HK-2 (cell line): ENCODE results near the gene TICAM1.
"Not testable (repeated sequence)": the region's sequence is repeated elsewhere in the genome, so short reads cannot be mapped to it uniquely, and the experiment has no call there.

ENCODE experiments used
- DNase-seq: peaks from one replicate; pipeline ENCODE4 v3.0.0-alpha.2; 2018; ENCODE audit not compliant: unreplicated experiment

The TICAM1 gene

DNA sequence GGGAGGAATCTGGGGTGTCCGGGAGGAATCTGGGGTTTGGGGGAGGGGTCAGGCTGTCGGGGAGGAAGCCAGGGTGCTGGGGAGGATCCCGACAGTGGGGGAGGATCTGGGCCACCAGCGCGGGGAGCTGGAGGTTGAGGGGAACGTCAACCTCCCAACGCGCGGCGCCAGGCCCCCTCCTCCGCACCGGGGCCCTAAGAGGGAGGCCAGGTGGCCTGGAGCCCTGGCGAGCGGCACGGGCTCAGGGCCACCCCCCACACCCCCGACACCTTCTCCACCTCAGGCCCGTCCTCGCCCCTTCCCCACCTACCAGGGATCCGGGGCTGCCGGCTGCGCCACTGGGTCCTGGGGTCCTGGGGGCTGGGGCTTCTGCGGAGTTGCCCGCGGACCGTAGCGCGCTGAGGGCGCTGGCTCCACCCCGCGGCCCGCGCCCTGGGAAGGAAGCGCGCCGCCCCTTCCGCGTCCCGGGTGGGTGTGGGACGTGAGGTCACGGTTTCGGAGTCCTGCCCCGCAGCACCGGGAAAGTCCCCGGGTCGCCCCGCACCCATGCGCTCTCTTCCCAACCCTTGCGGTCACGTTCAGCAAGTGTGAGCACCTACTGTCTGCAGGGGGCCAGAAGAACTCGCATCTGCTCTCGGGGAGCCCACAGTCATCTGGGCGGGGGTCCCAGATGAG, at the start of gene TICAM1:
TICAM1 (minus strand) TSS at position 409 of the 675 bp plus-strand sequence. CDS start 13,335 bp downstream, outside the sequence.
- DNase-seq, result peak; percentile 77

DNA sequence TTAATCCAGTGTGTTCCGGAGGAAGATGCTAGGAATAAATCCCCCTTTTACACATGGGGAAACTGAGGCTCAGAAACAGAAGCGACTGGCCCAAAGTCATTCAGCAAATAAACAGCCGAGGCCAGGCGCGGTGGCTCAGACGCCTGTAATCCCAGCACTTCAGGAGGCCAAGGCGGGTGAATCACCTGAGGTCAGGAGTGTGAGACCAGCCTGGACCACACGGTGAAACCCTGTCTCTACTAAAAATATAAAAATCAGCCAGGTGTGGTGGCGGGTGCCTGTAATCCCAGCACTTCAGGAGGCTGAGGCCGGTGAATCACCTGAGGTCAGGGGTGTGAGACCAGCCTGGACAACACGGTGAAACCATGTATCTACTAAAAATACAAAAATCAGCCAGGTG, 47.5 kb upstream of the TICAM1 start:
- DNase-seq, result peak; percentile 44

DNA sequence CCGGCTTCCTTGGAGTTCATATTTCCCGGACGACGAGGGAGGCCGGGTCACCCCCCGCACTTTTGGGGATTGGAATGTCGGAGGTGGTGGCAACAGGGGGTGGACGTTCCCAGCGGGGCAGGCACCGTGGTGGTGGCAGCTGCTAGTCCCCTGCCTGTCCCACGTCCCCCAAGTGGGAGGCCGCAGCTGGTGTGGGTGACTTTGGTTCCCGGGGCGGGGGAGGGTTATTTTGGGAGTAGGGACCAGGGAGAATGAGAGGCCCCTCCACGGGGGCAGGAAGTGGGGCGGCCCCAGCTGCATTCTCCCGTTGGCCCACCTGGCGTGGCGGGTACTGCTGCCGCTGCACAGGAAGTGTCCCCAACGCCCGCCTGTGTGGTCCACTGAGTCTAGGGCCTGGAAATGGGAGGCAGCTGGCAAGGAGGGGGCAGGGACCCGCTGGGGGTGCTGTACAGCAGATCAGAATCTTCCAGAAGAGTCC, 47.0 kb upstream of the TICAM1 start:
- no peak for DNase-seq

DNA sequence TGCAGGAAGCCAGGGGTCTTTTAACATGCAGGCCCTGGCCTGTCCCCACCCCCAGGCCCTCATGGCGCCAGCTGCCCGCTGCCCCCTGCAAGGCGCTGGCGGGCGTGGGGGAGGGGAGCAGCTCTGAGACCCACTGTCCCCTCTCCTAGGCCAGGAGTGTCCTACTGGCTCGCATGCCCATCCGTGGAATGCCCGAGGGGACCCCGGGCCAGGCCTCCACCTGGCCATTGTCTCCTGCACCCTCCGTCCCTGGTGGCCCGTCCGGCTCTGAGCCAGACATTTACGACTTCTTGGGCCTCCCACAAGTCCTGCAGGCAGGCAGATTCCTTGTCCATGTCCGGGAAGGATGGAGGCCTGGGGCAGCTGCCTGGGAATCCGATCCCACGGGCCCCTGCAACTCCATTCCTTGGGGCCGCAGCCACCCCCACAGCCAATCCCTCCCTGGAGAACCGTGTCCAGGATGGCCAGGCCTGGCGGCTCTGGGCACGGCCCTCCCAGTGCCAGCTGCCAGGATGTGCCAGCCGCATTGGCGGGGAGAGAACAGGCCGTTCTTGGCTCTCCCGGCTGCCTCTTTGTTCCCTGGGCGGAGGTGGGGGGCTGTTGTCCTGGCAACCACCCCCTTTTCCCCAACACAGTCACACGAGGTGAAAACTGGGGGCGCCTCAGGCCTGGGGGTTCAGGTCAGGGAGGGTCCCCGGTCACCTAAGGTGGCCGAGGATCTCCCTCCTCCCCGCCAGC, 46.4 kb upstream of the TICAM1 start:
- DNase-seq, result no peak

DNA sequence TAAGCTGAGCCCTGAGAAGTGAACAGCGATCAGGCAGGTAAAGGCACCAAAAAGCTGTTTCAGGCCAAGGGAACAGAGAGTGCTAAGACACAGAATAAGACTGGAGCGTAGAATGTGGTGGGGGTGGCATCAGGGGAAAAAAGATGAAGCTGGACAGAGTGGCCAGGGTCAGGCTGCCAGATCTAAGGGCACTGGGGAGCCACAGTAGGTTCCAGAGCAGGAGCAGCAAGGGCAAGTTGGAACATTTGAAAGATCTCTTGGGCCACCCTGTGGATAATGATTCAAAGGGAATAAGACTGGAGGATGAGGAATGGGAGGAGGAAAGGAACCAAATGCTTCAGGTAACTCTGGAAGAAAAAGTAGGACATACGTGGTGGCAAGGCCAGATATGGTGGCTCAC, 42.4 kb upstream of the TICAM1 start:
- no peak for DNase-seq

DNA sequence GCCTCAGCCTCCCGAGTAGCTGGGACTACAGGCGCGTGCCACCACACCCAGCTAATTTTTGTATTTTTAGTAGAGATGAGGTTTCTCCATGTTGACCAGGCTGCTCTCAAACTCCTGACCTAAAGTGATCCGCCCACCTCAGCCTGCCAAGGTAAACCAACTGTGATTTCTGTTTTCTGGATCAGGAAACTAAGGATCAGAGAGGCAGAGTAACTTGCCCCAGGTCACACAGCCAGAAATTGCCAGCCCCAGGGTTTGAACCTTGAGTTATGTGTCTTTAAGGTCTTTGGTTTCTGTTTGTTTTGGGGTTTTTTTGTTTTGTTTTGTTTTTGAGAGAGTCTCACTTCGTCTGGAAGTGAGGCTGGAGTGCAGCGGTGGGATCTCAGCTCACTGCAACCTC, 40.2 kb upstream of the TICAM1 start:
- DNase-seq, result no peak

DNA sequence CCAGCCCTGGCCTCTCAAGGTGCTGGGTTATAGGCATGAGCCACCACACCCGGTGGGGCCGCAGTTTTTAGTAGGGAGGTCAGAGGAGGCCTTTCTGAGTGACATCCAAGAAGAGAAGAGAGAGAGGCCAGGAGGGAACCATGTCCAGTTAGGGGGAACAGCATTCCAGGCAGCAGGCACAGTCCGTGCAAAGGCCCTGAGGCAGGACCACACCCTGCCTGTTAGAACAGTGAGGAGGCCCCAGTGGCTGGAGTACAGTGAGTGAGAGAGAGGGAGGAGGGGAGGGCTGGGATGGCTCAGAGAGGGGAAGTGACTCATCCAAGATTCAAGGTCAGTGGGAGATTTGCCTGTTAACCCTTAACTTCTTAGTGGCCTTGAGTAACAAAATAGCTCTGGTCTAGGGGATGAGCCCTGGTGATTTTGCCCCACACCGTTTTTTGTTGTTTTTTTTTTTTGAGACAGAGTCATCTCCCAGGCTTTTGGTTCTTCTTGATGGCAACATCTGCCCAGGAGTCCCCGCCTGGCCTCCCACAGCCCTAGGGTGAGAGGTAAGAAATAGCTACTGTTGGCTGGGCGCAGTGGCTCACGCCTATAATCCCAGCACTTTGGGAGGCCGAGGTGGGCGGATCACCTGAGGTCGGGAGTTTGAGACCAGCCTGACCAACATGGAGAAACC, 38.7 kb upstream of the TICAM1 start:
- peak; percentile 89 for DNase-seq

DNA sequence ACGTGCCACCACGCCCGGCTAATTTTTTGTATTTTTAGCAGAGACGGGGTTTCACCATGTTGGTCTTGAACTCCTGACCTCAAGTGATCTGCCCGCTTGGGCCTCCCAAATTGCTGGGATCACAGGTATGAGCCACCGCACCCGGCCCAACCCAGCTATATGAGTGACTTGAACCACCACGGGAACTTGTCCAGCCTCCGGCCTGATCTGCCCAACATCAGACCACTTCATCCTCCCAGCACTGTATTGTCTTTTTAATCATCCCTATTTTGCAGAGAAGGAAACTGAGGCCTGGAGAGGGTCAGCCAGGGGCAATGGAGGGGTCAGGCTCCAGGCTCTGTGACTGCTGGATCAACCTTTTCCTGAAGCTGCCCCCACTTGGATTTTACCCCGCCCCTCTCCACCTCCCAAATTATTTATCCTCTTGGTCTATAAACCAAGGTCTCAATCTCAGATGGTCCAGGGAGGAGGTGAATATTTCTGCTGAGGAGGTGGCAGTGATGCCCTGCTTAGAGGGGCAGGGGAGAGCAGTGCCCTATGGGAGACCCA, 36.8 kb upstream of the TICAM1 start:
- no peak for DNase-seq

DNA sequence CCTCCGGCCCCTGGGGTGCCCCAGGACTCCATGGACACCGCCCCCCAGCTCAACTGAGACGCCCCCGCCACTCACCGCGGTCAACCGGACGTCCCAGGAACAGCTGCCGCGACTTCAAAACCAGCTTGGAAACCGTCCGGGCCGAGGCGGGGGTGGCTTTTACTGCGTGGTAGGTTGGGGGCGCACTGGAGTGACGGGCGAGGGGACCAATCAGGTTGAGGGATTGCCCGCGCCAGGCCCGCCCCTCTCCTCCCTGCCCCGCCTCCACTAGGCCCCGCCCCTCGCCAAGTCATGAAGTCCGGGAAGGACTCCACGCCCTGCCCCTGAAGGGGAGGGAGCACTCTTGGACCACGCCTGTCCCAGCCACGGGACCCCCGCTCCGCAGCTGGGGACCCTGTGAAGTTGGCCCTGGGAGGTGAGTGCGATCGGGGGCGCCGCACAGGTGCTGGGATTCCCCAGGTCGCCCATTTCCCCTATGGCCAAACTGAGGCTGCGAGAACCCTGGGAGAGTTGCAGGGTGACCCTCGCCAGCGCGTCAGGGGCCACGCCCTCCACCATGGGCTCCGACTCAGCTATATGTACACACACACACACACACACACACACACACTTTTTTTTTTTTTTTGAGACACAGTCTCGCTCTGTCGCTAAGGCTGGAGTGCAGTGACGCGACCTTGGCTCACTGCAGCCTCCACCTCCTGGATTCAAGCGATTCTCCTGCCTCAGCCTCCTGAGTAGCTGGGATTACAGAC, 36.2 kb upstream of the TICAM1 start, which contains the start of gene PLIN3:
PLIN3 (minus strand) TSS at position 134 of the 752 bp plus-strand sequence. CDS start 6,273 bp downstream, outside the sequence.
- DNase-seq, result peak; percentile 99

DNA sequence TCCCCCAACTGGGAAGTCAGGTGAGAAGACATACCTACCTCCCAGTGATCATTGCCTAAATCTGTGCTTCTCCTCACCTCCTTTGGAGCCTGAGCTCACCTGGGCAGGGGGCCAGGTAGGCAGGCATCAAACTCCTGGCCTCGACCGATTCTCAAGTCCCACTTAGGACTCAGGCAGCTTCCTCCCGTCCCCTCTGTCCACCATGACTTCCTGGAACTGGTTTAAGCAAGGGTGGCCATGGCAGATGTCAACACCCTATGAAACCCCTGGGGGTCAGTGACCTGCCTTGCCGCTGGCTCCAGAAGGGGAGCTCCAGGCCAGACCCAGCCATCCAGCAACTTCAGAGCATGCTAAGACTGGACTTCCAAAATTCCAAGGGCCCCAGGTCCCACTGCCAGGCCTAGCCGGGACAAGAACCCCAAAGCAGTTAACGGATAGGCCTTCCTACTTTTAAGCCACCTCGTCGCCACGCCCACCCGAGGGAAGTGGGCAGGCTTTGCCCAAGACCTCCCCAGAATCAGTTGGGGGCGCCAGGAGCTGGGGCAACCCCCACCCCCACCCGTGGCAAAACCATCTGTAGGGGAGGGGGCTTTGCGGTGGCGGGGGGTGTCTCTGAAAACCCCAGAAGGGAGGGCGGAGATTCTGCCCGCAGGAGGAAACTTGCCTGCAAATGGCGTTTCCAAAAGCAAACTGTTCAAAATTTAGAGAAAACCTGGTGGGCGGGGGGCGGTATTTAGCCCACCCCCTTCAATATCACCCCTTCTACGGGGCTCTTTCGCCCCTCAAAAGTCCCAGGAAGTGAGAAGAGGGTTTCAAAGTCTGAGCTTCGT, 35.3 kb upstream of the TICAM1 start:
- no peak for DNase-seq

DNA sequence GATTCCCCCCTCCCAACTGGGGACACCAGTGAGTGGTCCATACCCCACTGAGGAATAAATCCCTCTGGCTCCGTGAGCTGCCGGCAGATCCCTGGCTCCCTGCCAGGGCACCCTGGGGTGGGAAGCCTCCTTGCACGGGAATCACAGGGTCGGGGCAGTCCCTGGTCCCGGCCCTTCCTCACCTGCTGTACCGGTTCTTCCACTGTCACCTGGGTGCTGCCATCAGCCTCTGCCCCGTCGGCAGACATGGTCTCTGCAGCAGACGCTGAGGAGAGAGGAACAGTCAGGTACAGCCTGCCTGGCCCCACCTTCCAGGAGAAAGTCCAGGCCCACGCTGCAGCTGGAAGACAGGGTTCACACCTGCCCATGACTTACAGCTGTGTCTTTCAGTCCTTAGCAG, 29.6 kb upstream of the TICAM1 start:
- no peak for DNase-seq

DNA sequence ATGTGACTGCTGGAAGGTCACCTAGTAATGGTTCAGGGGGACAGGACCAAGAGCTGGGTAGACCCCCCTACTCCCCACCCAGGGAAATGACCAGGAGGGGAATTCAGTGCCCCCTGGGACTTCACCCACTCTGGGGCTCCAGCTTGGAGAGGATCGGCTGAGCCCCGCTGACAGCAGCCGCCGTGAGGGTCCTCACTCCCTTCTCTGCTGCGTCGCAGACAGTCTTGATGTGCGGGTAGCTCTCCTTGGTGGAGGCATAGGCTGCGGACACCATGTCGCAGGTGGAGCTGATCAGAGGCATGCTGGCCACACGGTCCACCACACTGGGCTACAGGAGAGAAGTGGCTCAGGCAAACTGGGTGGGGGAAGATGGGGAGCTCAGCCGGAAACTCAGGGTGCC, 28.2 kb upstream of the TICAM1 start:
- DNase-seq, result no peak

DNA sequence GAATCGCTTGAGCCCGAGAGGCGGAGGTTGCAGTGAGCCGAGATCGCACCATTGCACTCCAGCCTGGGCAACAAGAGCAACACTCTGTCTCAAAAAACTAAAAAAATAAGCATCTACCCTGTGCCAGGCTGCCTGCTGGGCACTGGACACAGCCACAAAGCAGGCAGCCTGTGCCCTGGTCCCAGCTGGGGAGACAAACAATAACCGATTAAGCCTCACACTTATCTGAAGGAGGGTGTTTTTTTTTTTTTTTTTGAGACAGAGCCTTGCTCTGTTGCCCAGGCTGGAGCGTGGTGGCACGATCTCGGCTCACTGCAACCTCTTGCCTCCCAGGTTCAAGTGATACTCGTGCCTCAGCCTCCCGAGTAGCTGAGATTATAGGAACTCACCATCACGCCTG, 25.0 kb upstream of the TICAM1 start:
- not testable (repeated sequence) for DNase-seq

DNA sequence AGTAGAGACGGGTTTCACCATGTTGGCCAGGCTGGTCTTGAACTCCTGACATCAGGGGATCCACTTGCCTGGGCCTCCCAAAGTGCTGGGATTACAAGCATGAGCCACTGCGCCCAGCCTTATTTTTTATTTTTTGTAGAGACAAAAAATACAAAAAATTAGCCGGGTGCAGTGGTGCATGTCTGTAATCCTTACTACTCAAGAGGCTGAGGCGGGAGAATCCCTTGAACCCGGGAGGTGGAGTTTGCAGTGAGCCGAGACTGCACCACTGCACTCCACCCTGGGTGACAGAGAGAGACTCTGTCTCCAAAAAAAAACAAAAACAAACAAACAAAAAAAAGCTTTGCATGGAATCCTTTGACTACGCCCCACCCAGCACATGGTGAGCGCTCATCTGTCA, 22.0 kb upstream of the TICAM1 start:
- not testable (repeated sequence) for DNase-seq

DNA sequence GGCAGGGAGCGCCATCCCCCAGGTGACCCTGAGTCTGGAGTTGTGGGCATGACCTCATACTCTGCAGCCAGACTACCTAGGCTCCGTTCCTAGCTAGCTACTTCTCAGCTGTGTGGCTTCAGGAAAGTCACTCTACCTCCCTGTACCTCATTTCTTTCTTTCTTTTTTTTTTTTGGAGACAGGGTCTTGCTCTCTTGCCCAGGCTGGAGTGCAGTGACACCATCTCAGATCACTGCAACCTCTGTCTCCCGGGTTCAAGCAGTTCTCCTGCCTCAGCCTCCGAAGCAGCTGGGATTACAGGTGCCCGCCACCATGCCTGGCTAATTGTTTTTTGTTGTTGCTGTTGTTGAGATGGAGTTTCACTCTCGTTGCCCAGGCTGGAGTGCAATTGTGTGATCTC, 21.0 kb upstream of the TICAM1 start:
- no peak for DNase-seq

DNA sequence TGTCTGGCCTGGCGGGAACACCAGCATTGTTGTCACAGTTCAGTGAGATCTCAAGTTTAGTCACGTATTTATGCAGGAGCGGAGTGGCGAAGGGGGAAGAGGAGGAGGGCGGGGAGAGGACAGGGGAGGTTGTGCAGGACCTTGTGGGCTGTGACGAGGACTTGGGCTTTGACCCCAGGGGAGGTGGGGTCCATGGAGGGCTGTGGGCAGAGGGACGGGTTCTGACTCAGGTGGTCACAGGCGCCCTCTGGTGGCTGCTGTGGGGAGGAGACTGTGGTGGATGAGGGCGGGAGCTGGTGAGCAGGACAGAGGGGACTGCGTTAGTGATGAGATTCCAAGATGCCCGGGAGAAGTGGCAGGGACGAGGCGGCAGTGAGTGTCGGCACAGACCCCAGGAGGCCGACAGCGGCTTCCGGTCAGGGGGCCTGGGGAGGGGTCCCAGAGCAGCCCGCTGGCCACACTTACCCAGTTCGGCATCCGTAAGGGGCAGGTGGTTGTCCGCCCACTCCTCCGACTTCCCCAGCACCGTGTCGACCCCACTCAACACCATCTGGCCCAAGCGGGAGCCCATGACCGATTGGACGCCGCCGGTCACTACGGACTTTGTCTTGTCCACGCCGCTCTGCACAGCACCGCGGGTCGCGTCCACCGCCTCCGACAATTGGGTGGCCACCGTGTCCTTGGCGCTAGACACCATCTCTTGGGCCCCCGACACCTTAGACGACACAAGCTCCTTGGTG, 20.2 kb upstream of the TICAM1 start:
- DNase-seq, result peak; percentile 97

DNA sequence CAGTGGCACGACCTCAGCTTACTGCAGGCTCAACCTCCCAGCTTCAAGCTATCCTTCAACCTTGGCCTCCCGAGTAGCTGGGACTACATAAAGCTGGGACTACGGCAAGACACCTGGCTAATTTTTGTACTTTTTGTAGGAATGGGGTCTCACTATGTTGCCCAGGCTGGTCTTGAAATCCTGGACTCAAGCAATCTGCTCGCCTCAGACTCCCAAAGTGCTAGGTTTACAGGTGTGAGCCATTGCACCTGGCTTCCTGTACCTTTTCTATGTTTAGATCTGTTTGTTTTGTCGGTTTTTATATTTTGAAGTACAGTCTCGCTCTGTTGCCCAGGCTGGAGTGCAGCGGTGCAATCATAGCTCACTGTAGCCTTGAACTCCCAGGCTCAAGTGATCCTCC, 17.5 kb upstream of the TICAM1 start:
- no peak for DNase-seq

DNA sequence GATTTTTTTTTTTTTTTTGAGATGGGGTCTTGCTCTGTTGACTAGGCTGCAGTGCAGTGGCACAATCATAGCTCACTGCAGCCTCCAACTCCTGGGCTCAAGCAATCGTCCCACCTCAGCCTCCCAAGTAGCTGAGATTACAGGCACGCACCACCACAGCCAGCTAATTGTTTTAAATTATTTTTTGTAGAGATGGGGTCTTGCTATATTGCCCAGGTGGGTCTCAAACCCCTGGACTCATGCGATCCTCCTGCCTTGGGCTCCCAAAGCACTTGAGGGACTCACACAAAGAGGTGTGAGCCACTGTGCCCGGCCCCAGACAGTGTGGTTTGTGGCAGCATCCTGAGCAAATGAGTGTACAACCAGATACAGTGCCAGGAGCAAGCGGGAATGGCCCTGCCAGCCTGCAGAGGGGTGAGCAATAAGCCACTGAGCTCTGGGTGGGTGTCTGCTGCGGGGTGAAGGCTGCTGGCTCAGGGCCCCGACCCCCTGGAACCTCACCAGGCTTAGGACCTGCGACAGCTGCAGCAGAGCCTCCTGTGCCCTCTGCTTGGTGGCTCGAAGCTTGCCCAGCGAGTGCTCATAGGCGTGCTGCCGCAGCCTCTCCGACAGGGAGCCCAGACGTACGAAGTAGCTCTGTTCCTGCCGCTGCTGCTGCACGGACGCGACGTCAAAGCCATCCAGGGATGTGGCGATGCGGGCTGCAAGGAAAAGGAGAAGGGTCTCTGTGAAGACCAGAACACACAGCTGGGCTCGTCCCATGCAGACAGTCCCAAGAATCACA, 15.9 kb upstream of the TICAM1 start:
- no peak for DNase-seq

DNA sequence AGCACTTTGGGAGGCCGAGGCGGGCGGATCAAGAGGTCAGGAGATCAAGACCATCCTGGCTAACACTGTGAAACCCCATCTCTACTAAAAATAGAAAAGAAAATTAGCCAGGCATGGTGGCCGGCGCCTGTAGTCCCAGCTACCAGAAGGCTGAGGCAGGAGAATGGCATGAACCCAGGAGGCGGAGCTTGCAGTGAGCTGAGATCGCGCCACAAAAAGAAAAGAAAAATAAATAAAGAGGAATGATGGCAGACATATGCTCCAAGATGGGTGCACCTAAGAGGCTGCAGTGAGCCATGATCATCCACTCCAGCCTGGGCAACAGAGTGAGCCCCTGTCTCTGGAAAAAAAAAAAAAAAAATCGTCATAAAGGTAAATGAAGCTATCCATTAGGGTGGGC, 14.5 kb upstream of the TICAM1 start:
- DNase-seq, result peak; percentile 47
